Neutrophil (primary cell): ENCODE measurements around the gene DNAH17.
"Not testable (repeated sequence)": the region's sequence is repeated elsewhere in the genome, so short reads cannot be mapped to it uniquely, and the experiment has no call there.

Experiments
- H3K27ac ChIP-seq: fragments of 200-600 bp; sonication (generic); 2 replicates; pipeline ENCODE4 v1.5.1; 2016; ENCODE audit warnings: mild to moderate bottlenecking, moderate library complexity
- H3K27me3 ChIP-seq: fragments of 200-600 bp; sonication (generic); 2 replicates; pipeline ENCODE4 v1.6.0; 2016; ENCODE audit warnings: mild to moderate bottlenecking
- H3K36me3 ChIP-seq: fragments of 200-600 bp; sonication (generic); 2 replicates; pipeline ENCODE4 v1.5.1; 2017
- H3K4me1 ChIP-seq, 2 experiments: fragments of 200-600 bp in 1 of 2; sonication (generic) in 1 of 2; 1 replicate in 1 of 2; 2 replicates in 1 of 2; pipeline versions ENCODE4 v1.5.1 to v1.6.1; 2013 to 2016; ENCODE audit warnings: low read depth in 1 of 2, low read length in 1 of 2, mild to moderate bottlenecking in 1 of 2, moderate library complexity in 1 of 2; ENCODE audit not compliant: control insufficient read depth in 1 of 2, insufficient read depth in 1 of 2
- H3K4me3 ChIP-seq, 2 experiments: fragments of 200-600 bp in 1 of 2; sonication (generic) in 1 of 2; 1 replicate in 1 of 2; 2 replicates in 1 of 2; pipeline ENCODE4 v1.5.1; 2013 to 2016; ENCODE audit warnings: low read depth in 1 of 2, low read length in 1 of 2, mild to moderate bottlenecking in 1 of 2, moderate library complexity in 1 of 2
- H3K9me3 ChIP-seq: fragments of 200-600 bp; sonication (generic); 2 replicates; pipeline ENCODE4 v1.5.1; 2016
- CTCF ChIP-seq: fragments of 200-600 bp; sonication (generic); IDR thresholded peaks from 2 replicates; pipeline ENCODE4 v1.5.1; 2016; ENCODE audit warnings: antibody characterized with exemption

DNAH17 gene

GRCh38 chr17:78506454-78507309 is 70.5 kb downstream of the DNAH17 start:
- no peak for TF ChIP-seq CTCF
- Histone ChIP-seq H3K27me3 (no peaks in the 10 kb centered on the region), H3K9me3 (no peaks in the 10 kb centered on the region), H3K27ac (no peak overlapping the region), H3K4me1 (no peaks in the 10 kb centered on the region), H3K4me3 (no peak overlapping the region), H3K36me3 (no peaks in the 10 kb centered on the region)

GRCh38 chr17:78504156-78504925 is 72.9 kb downstream of the DNAH17 start:
- Histone ChIP-seq H3K27ac (no peak overlapping the region), H3K4me3 (no peak overlapping the region), H3K4me1 (no peaks in the 10 kb centered on the region), H3K9me3 (no peaks in the 10 kb centered on the region), H3K27me3 (no peaks in the 10 kb centered on the region), H3K36me3 (no peaks in the 10 kb centered on the region)
- no peak for TF ChIP-seq CTCF

GRCh38 chr17:78503388-78503787 is 73.8 kb downstream of the DNAH17 start:
- not testable (repeated sequence) for H3K4me1 ChIP-seq, H3K36me3 ChIP-seq, H3K9me3 ChIP-seq, H3K27ac ChIP-seq, H3K27me3 ChIP-seq, H3K4me3 ChIP-seq

GRCh38 chr17:78502611-78503148 is 74.5 kb downstream of the DNAH17 start:
- no peak for TF ChIP-seq CTCF
- no peak overlapping the region for H3K4me3 ChIP-seq

GRCh38 chr17:78501241-78502036 is 75.8 kb downstream of the DNAH17 start:
- TF ChIP-seq CTCF, result no peak
- Histone ChIP-seq H3K9me3 (no peaks in the 10 kb centered on the region), H3K27me3 (no peaks in the 10 kb centered on the region), H3K27ac (no peak overlapping the region), H3K36me3 (no peaks in the 10 kb centered on the region), H3K4me1 (no peaks in the 10 kb centered on the region), H3K4me3 (no peak overlapping the region)

More at GRCh38 chr17:78502611-78503148, 74.5 kb downstream of the DNAH17 start:
- Histone ChIP-seq H3K4me1 (no peaks in the 10 kb centered on the region), H3K27ac (no peak overlapping the region), H3K36me3 (no peaks in the 10 kb centered on the region), H3K27me3 (no peaks in the 10 kb centered on the region), H3K9me3 (no peaks in the 10 kb centered on the region)
